Measurements from ENCODE around the gene CBX5.
"Not testable (repeated sequence)": the region's sequence is repeated elsewhere in the genome, so short reads cannot be mapped to it uniquely, and the experiment has no call there.

CBX5 gene

GRCh38 chr12:54265364-54265812 lies 14.5 kb downstream of the CBX5 start:
- DNase-seq (ENCODE audit: low read depth) = no peak

- peak; percentile 89 for DNase-seq (ENCODE audit: low read depth)
These were observed 17.5 kb downstream of the CBX5 start for GRCh38 chr12:54262403-54262925.

GRCh38 chr12:54261815-54262402 lies 18.0 kb downstream of the CBX5 start:
- DNase-seq (ENCODE audit: low read depth) = no peak

- peak; percentile 77 for DNase-seq (ENCODE audit: low read depth)
These were observed 20.5 kb downstream of the CBX5 start for GRCh38 chr12:54259194-54260011.

GRCh38 chr12:54258201-54258681 lies 21.7 kb downstream of the CBX5 start:
- DNase-seq (ENCODE audit: low read depth) = no peak

- no peak for DNase-seq (ENCODE audit: low read depth)
These were observed 22.6 kb downstream of the CBX5 start for GRCh38 chr12:54257332-54257731.

GRCh38 chr12:54253240-54253639 lies 26.7 kb downstream of the CBX5 start:
- no peak for DNase-seq (ENCODE audit: low read depth)

GRCh38 chr12:54251667-54252284 lies 28.1 kb downstream of the CBX5 start:
- peak; percentile 45 for DNase-seq (ENCODE audit: low read depth)

GRCh38 chr12:54249489-54249888 lies 30.4 kb downstream of the CBX5 start:
- no peak for DNase-seq (ENCODE audit: low read depth)

- no peak for DNase-seq (ENCODE audit: low read depth)
These were observed 33.8 kb downstream of the CBX5 start for GRCh38 chr12:54246011-54246641.

- DNase-seq (ENCODE audit: low read depth) = no peak
These were observed 38.8 kb downstream of the CBX5 start for GRCh38 chr12:54240971-54241588.

GRCh38 chr12:54240129-54240528 lies 39.8 kb downstream of the CBX5 start:
- DNase-seq (ENCODE audit: low read depth) = no peak

GRCh38 chr12:54239620-54240019 lies 40.3 kb downstream of the CBX5 start:
- no peak for DNase-seq (ENCODE audit: low read depth)

GRCh38 chr12:54238531-54238930 lies 41.4 kb downstream of the CBX5 start:
- no peak for DNase-seq (ENCODE audit: low read depth)

- DNase-seq (ENCODE audit: low read depth) = peak; percentile 69
These were observed 47.1 kb downstream of the CBX5 start for GRCh38 chr12:54232790-54233189.

- not testable (repeated sequence) for DNase-seq (ENCODE audit: low read depth)
These were observed 48.7 kb downstream of the CBX5 start for GRCh38 chr12:54231269-54231668.

- DNase-seq (ENCODE audit: low read depth) = no peak
These were observed 49.4 kb downstream of the CBX5 start for GRCh38 chr12:54230555-54230954.

GRCh38 chr12:54229624-54230212 lies 50.2 kb downstream of the CBX5 start:
- peak; percentile 97 for DNase-seq (ENCODE audit: low read depth)

- DNase-seq (ENCODE audit: low read depth) = no peak
These were observed 51.5 kb downstream of the CBX5 start for GRCh38 chr12:54228471-54228870.

- not testable (repeated sequence) for DNase-seq (ENCODE audit: low read depth)
These were observed 52.0 kb downstream of the CBX5 start for GRCh38 chr12:54227927-54228326.

- DNase-seq (ENCODE audit: low read depth) = no peak
These were observed 52.5 kb downstream of the CBX5 start for GRCh38 chr12:54227376-54227775.

All from amniotic epithelial cell (primary cell).